Sigmoid colon (tissue), 7 donors: ENCODE measurements around the gene MRPL41. TPM values are rescaled to one million over a fixed set of nuclear protein-coding genes. Genes with fewer than 3 reads are reported as not detected.

Source experiments
- DNase-seq: peaks from one replicate; pipeline ENCODE4 v3.0.0-alpha.2; 2019
- H3K27ac ChIP-seq, 4 donors: fragments of 200-600 bp; sonication (generic); one replicate each; pipeline ENCODE4 v1.5.1; 2016 to 2019; ENCODE audit warnings: mild to moderate bottlenecking in 1 of 4
- H3K27me3 ChIP-seq, 3 donors: fragments of 200-600 bp; sonication (generic); one replicate each; pipeline ENCODE4 v1.5.1; 2019; ENCODE audit warnings: mild to moderate bottlenecking in 1 of 3
- H3K36me3 ChIP-seq, 4 donors: fragments of 200-600 bp; sonication (generic); one replicate each; pipeline ENCODE4 v1.5.1; 2016 to 2019
- H3K4me1 ChIP-seq, 4 donors: fragments of 200-600 bp; sonication (generic); one replicate each; pipeline ENCODE4 v1.5.1; 2017 to 2019
- H3K4me3 ChIP-seq, 4 donors: fragments of 200-600 bp; sonication (generic); one replicate each; pipeline ENCODE4 v1.5.1; 2017 to 2019; ENCODE audit warnings: mild to moderate bottlenecking in 2 of 4, moderate library complexity in 1 of 4
- H3K9me3 ChIP-seq, 4 donors: fragments of 200-600 bp in 3 of 4; sonication (generic) in 3 of 4; one replicate each; pipeline versions ENCODE4 v1.5.1 to v1.6.1; 2013 to 2019
- CTCF ChIP-seq, 4 experiments: fragments of 450-650 bp in 3 of 4; fragments of 200-600 bp in 1 of 4; IDR thresholded peaks; one replicate each; pipeline ENCODE4 v1.5.1; 2016 to 2019; ENCODE audit warnings: antibody characterized with exemption in 4 of 4, mild to moderate bottlenecking in 3 of 4, moderate library complexity in 2 of 4
- EP300 ChIP-seq, 4 donors: sonication (generic); formaldehyde crosslinking; IDR thresholded peaks; one replicate each; pipeline ENCODE4 v1.6.1; 2017; ENCODE audit warnings: antibody characterized with exemption in 4 of 4
- POLR2A ChIP-seq, 2 donors: fragments of 450-650 bp; IDR thresholded peaks; one replicate each; pipeline ENCODE4 v1.6.1; 2016; ENCODE audit warnings: antibody characterized with exemption in 2 of 2, mild to moderate bottlenecking in 2 of 2, moderate library complexity in 2 of 2
- POLR2AphosphoS5 ChIP-seq, 4 donors: sonication (generic); formaldehyde crosslinking; IDR thresholded peaks; one replicate each; pipeline ENCODE4 v1.6.1; 2017; ENCODE audit warnings: antibody characterized with exemption in 4 of 4
- WGBS, 2 donors: extraction: QIAGEN DNeasy Blood & Tissue Kit; methylation state at CpG; one replicate each; pipeline ENCODE4 v1.1.7; 2013; 5-methylcytosine and 5-hydroxymethylcytosine counted together
- intact Hi-C: fragments of 100-400 bp; cut with DNase I; formaldehyde crosslinking; loops from one replicate; pipeline ENCODE4 v1.15.1; 2023
- polyA plus RNA-seq, 3 donors: library from polyadenylated mRNA; stranded (reverse); fragments of 200-250 nt; gene quantifications; one replicate each; pipeline ENCODE4 v1.2.3, GENCODE V29; 2013
- total RNA-seq, 4 donors: library from RNA; depleted of rRNA; stranded (reverse); fragments of >200 nt; gene quantifications; one replicate each; pipeline ENCODE4 v1.1.0, GENCODE V29; 2016
- donor health status: healthy with polysubstance abuse.
- donor health status: Bipolar disorder and iron deficiency.
- donor health status: healthy.

MRPL41 gene
- total and polyA plus RNA-seq, 7 donors, result 38.5 to 162 (median 73.1) TPM

- no peak for DNase-seq
- intact Hi-C loops, result loop anchor here (10.0 kb wide), 1 partner anchor 226 kb away; no protein-coding TSS in a partner anchor
- Histone ChIP-seq H3K4me3 (no peak overlapping the region), H3K36me3 (peaks cover 0 to 9% (median 0%) of the 10 kb centered on the region in 4 donors), H3K27me3 (no peaks in the 10 kb centered on the region), H3K27ac (no peak overlapping the region), H3K9me3 (no peaks in the 10 kb centered on the region), H3K4me1 (no peaks in the 10 kb centered on the region)
- 90 to 92% methylated on average over 30 of the region's 30 CpGs for WGBS, 2 donors
- TF ChIP-seq POLR2AphosphoS5 (IDR thresholded peaks at IDR 0.05), result no peak
- no peak for TF ChIP-seq CTCF (IDR thresholded peaks at IDR 0.05)
- no peak for TF ChIP-seq EP300 (IDR thresholded peaks at IDR 0.05)
- no peak for TF ChIP-seq POLR2A (IDR thresholded peaks at IDR 0.05)
Observed at GRCh38 chr9:137520614-137521404, 30.9 kb upstream of the MRPL41 start.

DNA sequence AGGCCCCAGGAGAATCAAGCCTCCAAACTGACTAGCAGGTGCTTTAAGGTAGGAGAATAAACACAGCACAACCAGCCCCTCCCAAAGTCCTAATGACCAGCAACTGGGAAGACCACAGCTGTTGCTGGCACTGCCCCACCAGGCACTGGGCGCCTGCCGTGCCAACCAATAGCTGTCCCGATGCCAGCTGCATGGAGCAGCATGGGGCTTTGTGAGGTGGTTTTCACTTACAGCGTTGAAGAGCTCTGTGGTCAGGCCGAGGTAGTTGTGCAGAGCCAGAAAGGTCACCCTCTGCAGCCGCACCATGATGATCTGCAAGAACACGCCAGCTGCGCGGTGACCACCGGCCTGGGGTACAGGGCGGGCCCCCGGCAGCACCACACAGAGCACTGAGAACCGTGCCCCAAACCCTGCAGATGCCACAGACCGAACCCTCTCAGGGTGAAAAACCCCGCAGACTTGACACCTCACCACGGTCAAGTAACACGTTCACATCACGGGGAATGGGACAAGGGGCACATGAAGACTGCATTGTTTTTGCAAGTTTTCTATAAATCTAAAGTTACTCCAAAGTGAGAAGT, 30.2 kb upstream of the MRPL41 start:
- Histone ChIP-seq H3K9me3 (no peaks in the 10 kb centered on the region), H3K27ac (no peak overlapping the region), H3K36me3 (peaks cover 0 to 9% (median 0%) of the 10 kb centered on the region in 4 donors), H3K4me3 (no peak overlapping the region), H3K27me3 (no peaks in the 10 kb centered on the region), H3K4me1 (no peaks in the 10 kb centered on the region)
- no peak for TF ChIP-seq POLR2A (IDR thresholded peaks at IDR 0.05)
- no peak for TF ChIP-seq EP300 (IDR thresholded peaks at IDR 0.05)
- no peak for TF ChIP-seq CTCF (IDR thresholded peaks at IDR 0.05)
- no peak for TF ChIP-seq POLR2AphosphoS5 (IDR thresholded peaks at IDR 0.05)
- WGBS, 2 donors, result 91 to 95% methylated on average over 18 of the region's 18 CpGs
- intact Hi-C loops, result loop anchor here (10.0 kb wide), 1 partner anchor 227 kb away; no protein-coding TSS in a partner anchor
- no peak for DNase-seq

GRCh38 chr9:137522746-137523455, 28.8 kb upstream of the MRPL41 start:
- Histone ChIP-seq H3K27ac (no peak overlapping the region), H3K4me1 (no peaks in the 10 kb centered on the region), H3K36me3 (peaks cover 0 to 9% (median 0%) of the 10 kb centered on the region in 4 donors), H3K27me3 (no peaks in the 10 kb centered on the region), H3K4me3 (no peak overlapping the region), H3K9me3 (no peaks in the 10 kb centered on the region)
- TF ChIP-seq CTCF (IDR thresholded peaks at IDR 0.05) (no peak), POLR2AphosphoS5 (IDR thresholded peaks at IDR 0.05) (no peak), POLR2A (IDR thresholded peaks at IDR 0.05) (no peak), EP300 (IDR thresholded peaks at IDR 0.05) (no peak)
- WGBS, 2 donors, result 94 to 95% methylated on average over 36 of the region's 36 CpGs
- no peak for DNase-seq
- intact Hi-C loops, result loop anchor here (10.0 kb wide), 1 partner anchor 228 kb away; no protein-coding TSS in a partner anchor

DNA sequence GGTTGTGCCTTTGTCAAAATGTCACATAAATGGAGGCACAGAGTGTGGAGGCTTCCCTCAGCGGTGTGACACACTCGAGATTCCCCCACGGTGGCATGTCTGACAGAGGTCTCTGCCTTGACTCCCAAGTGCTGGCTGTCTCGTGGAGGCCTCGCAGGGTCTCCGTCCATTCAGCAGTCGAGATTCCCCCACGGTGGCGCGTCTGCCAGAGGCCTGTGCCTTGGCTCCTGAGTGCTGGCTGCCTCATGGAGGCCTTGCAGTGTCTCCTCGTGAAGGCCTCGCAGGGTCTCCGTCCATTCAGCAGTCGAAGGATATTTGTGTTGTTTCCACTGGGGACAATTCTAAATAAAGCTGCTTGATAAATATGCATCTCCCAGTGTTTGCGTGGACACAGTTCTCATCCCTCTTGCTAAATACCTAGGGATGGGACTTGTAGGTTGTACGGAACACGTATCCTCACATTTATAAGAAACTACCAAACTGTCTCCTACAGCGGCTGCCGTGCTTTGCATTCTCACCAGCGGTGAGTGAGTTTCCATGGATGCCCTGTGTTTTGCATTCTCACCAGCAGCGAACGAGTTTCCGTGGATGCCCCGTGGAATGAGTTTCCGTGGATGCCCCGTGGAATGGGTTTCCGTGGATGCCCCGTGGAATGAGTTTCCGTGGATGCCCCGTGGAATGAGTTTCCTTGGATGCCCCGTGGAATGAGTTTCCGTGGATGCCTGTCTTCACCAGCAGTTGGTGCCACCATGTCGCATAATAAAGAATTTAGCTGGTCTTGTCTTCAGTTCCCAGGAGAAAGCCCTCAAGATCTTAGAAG, 27.3 kb upstream of the MRPL41 start:
- WGBS, 2 donors, result 96 to 97% methylated on average over 33 of the region's 33 CpGs
- intact Hi-C loops, result loop anchor here (1.0 to 10.0 kb wide), 2 partner anchors 101 to 230 kb away; partner anchors contain the start of genes EXD3 and NOXA1
- Histone ChIP-seq H3K9me3 (no peaks in the 10 kb centered on the region), H3K27me3 (no peaks in the 10 kb centered on the region), H3K36me3 (peaks cover 0 to 9% (median 0%) of the 10 kb centered on the region in 4 donors), H3K4me1 (no peaks in the 10 kb centered on the region), H3K4me3 (no peak overlapping the region), H3K27ac (no peak overlapping the region)
- TF ChIP-seq POLR2A (IDR thresholded peaks at IDR 0.05), result no peak
- TF ChIP-seq CTCF (IDR thresholded peaks at IDR 0.05), result no peak
- TF ChIP-seq EP300 (IDR thresholded peaks at IDR 0.05), result no peak
- TF ChIP-seq POLR2AphosphoS5 (IDR thresholded peaks at IDR 0.05), result no peak
- DNase-seq, result no peak
